Anterior cingulate cortex (tissue), 58 donors: ENCODE data around the gene INPPL1.

Source experiments
- DNase-seq, 58 donors: peaks; one replicate each; lab custom pipeline; 2025; lab: John Stamatoyannopoulos, UW

Gene INPPL1

DNA sequence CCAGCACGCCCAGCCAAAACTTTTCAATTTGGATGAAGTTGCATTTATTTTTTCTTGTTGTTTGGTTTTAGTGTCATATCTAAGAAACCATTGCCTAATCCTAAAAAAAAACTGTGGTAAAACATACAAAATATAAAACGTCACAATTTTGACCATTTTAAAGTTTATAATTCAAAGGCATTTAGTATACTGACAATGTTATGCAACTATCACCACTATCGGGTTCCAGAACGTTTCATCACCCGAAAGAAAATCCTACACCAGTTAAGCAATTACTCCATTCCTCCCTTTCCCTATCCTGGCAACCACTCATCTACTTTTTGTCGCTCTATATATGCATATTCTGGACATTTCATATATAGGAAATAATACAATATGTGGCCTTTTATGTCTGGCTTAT, 49.9 kb downstream of the INPPL1 start:
- no peak for DNase-seq

DNA sequence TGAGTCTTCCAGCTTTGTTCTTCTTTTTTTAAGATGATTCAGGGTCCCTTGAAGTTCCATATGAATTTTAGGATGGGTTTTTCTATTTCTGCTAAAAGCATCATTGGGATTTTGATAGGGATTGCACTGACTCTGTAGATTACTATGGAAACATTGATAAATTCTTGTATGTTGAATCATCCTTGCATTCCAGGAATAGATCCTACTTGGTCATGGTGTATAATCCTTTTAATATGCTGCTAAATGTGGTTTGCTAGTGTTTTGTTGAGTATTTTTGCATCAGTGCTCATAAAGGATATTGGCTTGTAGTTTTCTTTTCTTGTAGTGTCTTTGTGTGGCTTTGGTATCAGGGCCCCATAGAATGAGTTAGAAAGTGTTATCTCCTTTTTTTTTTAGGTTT, 54.3 kb downstream of the INPPL1 start:
- DNase-seq = no peak

DNA sequence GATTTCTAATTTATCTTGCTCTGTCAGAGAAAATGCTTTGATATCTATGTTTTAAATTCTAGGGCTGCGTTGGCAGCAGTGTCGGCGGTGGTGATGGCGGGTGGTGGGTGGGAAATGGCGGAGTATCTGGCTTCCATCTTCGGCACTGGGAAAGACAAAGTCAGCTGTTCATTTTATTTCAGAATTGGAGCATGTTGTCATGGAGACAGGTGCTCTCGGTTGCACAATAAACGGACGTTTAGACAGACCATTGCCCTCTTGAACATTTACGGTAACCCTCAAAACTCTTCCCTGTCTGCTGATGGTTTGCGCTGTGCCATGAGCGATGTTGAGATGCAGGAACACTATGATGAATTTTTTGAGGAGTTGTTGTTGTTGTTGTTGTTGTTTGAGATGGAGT, 55.5 kb downstream of the INPPL1 start:
- no peak for DNase-seq

DNA sequence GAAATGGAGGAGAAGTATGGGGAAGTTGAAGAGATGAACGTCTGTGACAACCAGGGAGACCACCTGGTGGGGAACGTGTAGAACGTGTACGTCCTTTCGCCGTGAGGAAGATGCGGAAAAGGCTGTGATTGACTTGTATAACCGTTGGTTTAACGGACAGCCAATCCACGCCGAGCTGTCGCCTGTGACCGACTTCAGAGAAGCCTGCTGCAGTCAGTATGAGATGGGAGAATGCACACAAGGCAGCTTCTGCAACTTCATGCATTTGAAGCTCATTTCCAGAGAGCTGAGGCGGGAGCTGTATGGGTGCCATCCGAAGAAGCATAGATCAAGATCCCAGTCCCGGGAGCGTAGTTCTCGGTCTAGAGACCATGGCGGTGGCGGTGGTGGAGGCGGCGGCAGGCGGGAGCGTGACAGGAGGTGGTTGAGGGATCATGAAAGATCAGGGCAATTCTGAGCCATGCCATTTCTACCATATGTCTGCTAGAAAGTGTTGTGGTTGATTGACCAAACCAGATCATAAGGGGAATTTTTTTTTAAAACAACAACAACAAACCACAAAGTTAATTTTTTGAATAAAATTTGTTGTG, 56.3 kb downstream of the INPPL1 start:
- no peak for DNase-seq

DNA sequence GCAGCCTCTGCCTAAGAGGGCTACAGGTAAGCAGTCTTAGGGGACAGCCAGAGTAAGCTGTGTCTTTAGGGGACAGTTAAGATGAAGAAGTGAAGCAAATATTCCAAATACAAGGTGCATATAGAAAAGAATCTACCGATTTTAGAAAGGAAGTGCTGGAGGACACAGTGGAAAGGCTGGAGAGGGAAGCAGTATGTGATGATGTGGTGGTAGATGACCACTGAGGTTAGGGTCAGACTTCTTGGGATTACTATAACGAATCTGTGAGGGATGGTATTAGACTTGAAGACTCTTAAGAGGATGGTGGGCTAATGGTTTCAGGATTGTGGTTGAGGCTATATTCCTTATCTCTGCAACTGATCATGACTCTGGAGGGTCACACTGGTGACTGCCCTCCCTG, 59.4 kb downstream of the INPPL1 start:
- DNase-seq = no peak

GRCh38 chr11:72287293-72287692, 62.7 kb downstream of the INPPL1 start:
- DNase-seq = no peak
